Activated T-cell treated with anti-CD3 and anti-CD28 coated beads, Interleukin-2, amount 50 U/mL, for 4 hours (primary cell): ENCODE results near the gene INPP4B. TPM values are rescaled to one million over a fixed set of nuclear protein-coding genes. Genes with fewer than 3 reads are reported as not detected.

Source experiments
- ATAC-seq, 2 donors: fragments of 200-7000 bp; cut with Tn5 transposase; one replicate each; pipeline ENCODE4 v1.10.0; 2021
- DNase-seq: peaks from one replicate; pipeline ENCODE4 v3.0.0-alpha.2; 2020
- H3K27me3 Mint-ChIP-seq: one replicate; pipeline ENCODE4 v1.8.0; 2021; ENCODE audit warnings: low read depth, mixed read lengths
- H3K36me3 Mint-ChIP-seq: one replicate; pipeline ENCODE4 v1.8.0; 2022; ENCODE audit warnings: mixed read lengths; ENCODE audit not compliant: insufficient read depth
- H3K4me1 Mint-ChIP-seq: one replicate; pipeline ENCODE4 v1.8.0; 2021; ENCODE audit warnings: low read depth, mixed read lengths
- H3K4me3 Mint-ChIP-seq: one replicate; pipeline ENCODE4 v1.8.0; 2021; ENCODE audit warnings: mild to moderate bottlenecking, moderate library complexity, mixed read lengths
- H3K9me3 Mint-ChIP-seq: one replicate; pipeline ENCODE4 v1.8.0; 2021; ENCODE audit warnings: mixed read lengths
- total RNA-seq, 3 donors: library from RNA; stranded (reverse); gene quantifications; one replicate each; pipeline ENCODE4 v1.2.1, GENCODE V29; 2021

INPP4B gene
- total RNA-seq, 3 donors from 2014 or later: 93.2 to 99.0 (median 93.4) TPM

DNA sequence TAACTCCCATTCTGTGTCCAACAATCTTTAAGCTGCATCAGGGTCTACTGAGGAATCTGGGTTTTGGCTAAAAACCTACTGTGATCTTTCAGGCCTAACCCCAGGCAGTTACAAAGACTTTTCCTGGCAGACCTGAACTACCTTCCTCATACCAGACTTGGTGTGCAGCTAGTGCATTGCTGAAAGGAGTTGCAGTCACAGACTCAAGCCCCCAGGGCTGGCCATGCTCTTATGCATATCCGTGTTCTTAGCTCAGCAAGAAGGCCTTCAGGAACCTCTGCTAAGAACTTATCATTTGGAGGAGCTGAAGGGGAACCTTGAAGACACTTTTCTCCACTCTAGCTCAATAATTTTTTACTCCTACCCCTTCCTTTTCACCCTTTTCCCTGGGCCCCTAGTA, 147.5 kb downstream of the INPP4B start:
- DNase-seq (no peak), ATAC-seq (no peak)
- no peaks in the 10 kb centered on the region for H3K36me3 Mint-ChIP-seq
- no peak overlapping the region for H3K4me3 Mint-ChIP-seq
- no peaks in the 10 kb centered on the region for H3K9me3 Mint-ChIP-seq
- H3K27me3 Mint-ChIP-seq: no peaks in the 10 kb centered on the region
- peaks cover 64% of the 10 kb centered on the region for H3K4me1 Mint-ChIP-seq

DNA sequence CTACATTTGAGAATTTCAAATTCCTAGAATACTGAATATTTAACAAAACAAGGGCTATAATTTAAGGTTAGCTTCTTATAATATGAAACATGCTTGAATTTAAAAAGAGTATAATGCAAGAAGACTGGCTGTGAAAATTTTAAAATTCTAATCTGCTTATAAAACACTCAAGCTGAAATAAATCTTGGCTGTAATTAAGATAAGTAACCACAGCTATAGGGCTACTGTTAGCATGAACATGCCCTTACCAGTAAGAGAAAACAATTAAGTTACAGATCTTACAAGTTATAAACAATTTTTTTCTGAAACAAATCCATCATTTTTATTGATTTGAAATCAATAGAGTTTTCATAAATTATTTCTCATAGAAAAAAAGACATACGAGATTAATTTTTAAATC, 148.2 kb downstream of the INPP4B start:
- ATAC-seq (no peak), DNase-seq (no peak)
- Mint-ChIP-seq H3K9me3 (no peaks in the 10 kb centered on the region), H3K36me3 (no peaks in the 10 kb centered on the region), H3K27me3 (no peaks in the 10 kb centered on the region), H3K4me1 (peaks cover 63% of the 10 kb centered on the region), H3K4me3 (no peak overlapping the region)

DNA sequence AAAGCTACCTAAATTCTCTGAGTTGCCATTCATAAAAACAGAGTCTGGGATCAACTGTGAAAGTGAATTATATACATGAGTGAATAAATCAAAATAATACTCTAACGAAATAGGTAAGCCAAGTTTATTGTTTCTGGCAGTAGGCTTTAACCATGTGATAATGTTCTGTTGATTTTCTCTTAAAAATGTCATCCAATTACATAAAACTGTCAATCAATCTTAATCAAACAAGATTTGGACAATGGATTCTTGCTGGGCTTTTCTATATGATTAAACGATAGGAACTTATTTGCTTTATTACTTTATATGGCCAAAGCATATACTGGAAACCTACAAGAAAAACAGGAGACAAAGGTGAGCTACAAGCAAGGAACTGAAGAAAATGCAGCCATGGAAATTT, 148.8 kb downstream of the INPP4B start:
- DNase-seq (no peak), ATAC-seq (no peak)
- Mint-ChIP-seq H3K4me3 (peak overlapping the region; percentile 16), H3K36me3 (no peaks in the 10 kb centered on the region), H3K4me1 (peaks cover 60% of the 10 kb centered on the region), H3K9me3 (no peaks in the 10 kb centered on the region), H3K27me3 (no peaks in the 10 kb centered on the region)

DNA sequence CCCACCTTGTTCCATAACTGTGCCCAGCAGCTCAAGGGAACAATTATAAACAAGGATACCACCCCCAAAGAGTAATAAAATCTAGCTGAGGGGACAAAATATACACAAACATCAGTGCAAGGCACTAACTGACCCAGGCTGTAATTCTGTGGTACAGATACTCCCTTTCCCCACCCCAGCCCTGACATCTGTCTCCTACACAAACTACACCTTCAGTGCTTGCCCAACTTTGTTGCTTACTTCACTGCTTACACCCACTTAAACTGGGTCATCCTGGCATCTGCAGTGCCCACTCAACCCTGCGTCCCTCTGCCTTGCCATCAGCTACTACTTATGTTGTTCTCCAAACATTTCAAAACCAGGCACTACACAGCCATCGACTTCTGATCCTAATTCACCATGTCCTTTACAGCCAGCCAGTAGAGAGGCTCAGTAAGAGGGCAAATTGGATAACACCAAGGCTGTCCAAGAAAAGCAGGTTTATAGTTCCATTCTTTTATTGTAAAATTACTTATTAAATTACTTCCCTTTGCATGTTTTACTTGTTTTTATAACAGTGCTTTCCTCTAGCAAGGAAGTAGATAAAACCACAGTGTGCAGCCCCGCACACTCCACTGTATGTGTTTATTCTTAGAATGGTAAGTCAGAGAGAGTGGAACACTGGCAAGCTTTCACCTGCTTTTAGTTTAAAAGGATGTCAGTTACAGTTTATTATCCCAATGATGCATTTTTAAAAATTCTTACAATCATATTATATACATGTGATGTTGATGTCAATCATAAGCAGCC, 149.6 kb downstream of the INPP4B start:
- Mint-ChIP-seq H3K9me3 (peaks cover 2% of the 10 kb centered on the region), H3K4me3 (peak overlapping the region; percentile 22), H3K27me3 (no peaks in the 10 kb centered on the region), H3K36me3 (no peaks in the 10 kb centered on the region), H3K4me1 (peaks cover 56% of the 10 kb centered on the region)
- DNase-seq: no peak
- peak; percentile 39 to 45 for ATAC-seq

DNA sequence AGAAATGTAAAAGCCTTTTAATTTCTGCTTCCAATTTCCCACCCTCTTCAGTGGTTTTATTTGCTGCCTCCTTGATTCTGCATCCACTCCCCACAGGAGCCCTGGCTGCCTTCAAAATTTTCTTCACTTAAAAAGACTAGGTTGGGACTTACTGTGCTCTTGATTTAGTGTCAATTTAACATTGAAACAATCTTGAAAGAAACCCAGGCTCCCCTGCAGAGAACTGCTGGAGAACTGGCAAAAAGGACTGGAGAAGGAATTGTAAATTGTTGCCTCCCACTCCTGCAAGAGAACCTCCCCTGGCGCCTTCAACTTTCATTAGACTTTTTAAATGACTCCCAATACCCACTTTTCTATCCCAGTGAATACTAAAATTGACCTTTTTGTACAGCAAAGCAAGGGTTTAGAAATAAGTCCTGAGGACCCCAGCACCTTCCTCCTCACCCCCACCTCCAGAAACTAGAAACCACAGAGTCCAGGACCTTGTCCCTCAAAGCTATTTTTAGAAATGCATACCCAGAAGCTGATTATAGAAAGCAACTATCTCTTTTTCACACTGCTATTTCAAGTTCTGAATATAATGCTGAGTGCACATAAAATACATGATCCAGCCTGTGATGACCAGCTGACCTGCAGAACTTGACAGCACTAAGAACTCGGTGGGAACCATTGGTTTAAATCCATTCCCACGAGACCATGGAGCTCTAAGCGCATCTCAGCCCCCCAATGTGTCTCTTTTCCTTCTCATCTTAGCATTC, 155.5 kb downstream of the INPP4B start:
- Mint-ChIP-seq H3K4me1 (peaks cover 17% of the 10 kb centered on the region), H3K4me3 (no peak overlapping the region), H3K9me3 (peaks cover 10% of the 10 kb centered on the region), H3K27me3 (no peaks in the 10 kb centered on the region), H3K36me3 (peaks cover 1% of the 10 kb centered on the region)
- ATAC-seq (no peak), DNase-seq (no peak)

DNA sequence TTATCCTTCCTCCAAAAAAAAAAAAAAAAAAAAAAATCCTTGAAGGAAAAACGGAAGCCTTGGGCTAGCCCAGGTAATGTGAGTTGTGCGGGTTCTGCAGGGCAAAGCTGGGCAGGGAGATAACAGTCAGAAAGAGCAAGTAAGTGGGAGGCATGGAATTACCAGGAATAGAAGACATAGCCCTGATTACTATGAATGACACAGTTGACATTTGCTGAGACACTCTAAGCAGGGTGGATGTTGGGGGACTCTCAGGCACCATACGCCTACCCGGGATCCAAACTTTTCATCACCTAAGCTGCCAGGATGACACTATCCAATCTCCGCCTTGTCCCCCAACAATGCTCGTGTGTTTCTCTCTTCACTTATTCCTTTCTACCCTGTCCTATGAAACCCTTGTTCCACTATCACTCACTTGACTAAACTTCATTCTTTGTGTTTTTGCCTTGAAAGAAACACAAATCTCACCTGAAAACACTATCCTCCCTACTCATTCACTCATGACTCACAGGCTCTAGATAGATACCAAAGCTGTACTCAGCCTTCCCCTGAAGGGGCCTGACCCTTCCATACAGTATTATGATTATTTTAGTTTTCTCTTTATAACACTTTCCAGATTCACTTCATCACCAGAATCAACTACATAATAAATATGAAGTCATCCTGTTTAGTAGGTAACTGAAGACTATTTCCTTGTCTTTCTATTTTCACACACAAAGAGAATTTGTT, 158.4 kb downstream of the INPP4B start:
- DNase-seq (no peak), ATAC-seq (peak; percentile 77 to 78)
- Mint-ChIP-seq H3K27me3 (no peaks in the 10 kb centered on the region), H3K4me1 (peaks cover 13% of the 10 kb centered on the region), H3K9me3 (peaks cover 13% of the 10 kb centered on the region), H3K36me3 (peaks cover 1% of the 10 kb centered on the region), H3K4me3 (no peak overlapping the region)

DNA sequence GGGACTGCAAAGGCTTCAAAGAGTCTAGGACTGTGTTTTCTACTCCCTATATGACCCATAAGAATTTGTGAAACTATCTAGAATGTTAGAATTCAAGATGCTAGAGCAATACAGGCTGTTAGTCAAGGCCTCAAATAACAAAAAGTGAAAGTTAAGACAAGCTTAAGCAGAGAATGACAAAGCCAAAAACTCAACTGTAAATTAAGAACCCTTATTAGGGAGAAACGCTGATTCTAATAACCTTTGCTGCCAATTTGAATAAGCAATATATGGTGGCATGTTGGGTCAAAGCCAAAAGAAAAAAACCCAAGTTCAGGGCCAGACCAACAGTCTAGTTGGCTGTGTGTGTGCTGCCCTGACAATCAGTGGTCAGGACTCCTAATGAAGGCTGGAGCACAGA, 160.0 kb downstream of the INPP4B start:
- Mint-ChIP-seq H3K36me3 (peaks cover 1% of the 10 kb centered on the region), H3K9me3 (peaks cover 12% of the 10 kb centered on the region), H3K27me3 (no peaks in the 10 kb centered on the region), H3K4me1 (peaks cover 13% of the 10 kb centered on the region), H3K4me3 (no peak overlapping the region)
- no peak for DNase-seq
- ATAC-seq: no peak

DNA sequence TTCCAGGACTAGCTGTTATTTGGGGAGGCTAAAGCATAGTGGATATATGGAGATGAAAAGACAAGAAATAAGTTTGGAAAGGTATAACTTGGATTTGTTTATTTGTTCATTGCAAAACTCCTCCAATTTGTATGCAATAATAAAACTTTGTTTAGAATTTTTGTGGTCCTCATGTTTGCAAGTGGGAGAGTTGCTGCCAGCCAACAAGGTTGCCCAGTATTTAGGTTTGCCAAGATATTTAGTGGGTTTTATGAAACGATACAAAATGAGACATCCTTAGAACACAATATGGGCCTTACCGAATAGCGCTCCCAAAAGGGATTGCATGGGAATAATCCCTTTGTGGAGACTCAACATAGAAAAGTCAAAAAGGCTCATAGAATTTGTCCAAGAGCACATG, 162.1 kb downstream of the INPP4B start:
- peaks cover 13% of the 10 kb centered on the region for H3K4me1 Mint-ChIP-seq
- H3K4me3 Mint-ChIP-seq: no peak overlapping the region
- no peaks in the 10 kb centered on the region for H3K36me3 Mint-ChIP-seq
- DNase-seq (no peak), ATAC-seq (no peak)
- H3K9me3 Mint-ChIP-seq: peaks cover 8% of the 10 kb centered on the region
- no peaks in the 10 kb centered on the region for H3K27me3 Mint-ChIP-seq

DNA sequence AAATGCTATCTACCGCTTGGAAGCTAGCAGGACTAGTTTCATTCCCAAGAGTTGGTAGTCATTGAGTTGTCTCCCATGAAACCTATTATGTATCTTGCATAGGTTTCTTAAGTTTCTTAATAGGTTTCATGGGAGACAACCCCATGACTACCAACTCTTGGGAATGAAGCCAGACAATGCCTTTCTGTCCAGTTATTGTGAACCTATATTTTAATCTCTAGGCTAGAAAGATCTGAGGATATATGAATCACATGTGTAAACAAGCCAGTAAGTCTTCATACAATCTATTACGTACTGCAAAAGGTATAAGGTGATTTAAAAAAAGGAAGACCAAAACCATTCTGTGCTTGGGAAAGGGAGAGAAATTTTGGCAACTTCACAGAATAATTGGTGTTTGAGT, 162.6 kb downstream of the INPP4B start:
- H3K4me1 Mint-ChIP-seq: peaks cover 11% of the 10 kb centered on the region
- ATAC-seq (no peak), DNase-seq (no peak)
- no peaks in the 10 kb centered on the region for H3K36me3 Mint-ChIP-seq
- peaks cover 8% of the 10 kb centered on the region for H3K9me3 Mint-ChIP-seq
- no peaks in the 10 kb centered on the region for H3K27me3 Mint-ChIP-seq
- H3K4me3 Mint-ChIP-seq: no peak overlapping the region

DNA sequence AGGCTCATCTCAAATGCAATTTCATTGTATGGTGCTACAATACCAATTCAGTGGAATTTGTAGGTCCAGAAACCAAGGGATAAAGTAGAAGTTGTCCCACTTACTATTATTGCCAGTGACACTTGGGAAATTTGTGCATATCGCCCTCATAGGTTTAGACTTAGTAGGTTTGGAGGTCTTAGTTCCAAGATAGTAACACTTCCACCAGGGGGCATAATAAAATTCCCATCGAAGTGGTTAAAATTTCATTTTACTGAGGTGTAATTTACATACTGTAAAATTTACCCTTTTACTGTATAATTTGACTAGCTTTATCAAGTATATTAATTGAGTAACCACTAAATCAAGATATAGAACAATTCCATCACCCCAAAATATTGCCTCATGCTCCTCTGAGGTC, 174.6 kb downstream of the INPP4B start:
- DNase-seq (no peak), ATAC-seq (no peak)
- H3K4me3 Mint-ChIP-seq: no peak overlapping the region
- H3K9me3 Mint-ChIP-seq: peaks cover 70% of the 10 kb centered on the region
- H3K36me3 Mint-ChIP-seq: peaks cover 27% of the 10 kb centered on the region
- peaks cover 8% of the 10 kb centered on the region for H3K4me1 Mint-ChIP-seq
- no peaks in the 10 kb centered on the region for H3K27me3 Mint-ChIP-seq

DNA sequence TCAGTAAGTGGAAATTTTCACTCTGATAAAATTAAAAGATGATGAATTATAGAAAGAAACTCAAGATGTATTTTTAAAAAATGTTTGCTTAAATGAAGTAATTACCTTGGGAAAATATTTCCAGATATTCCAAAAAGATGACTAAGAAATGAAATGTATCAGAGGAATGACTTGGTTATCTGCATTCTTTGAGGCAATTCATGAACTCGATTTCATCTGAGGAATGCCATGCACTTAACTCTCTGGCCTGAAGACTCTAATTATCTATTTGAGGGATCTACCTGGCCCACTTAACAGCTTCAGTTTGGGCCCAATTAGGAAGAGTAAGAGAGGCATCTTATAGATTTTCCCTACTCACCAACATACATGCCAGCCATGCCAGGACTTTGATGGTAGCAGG, 182.3 kb downstream of the INPP4B start:
- Mint-ChIP-seq H3K27me3 (no peaks in the 10 kb centered on the region), H3K36me3 (peaks cover 22% of the 10 kb centered on the region), H3K4me1 (no peaks in the 10 kb centered on the region), H3K4me3 (no peak overlapping the region), H3K9me3 (peaks cover 35% of the 10 kb centered on the region)
- DNase-seq (no peak), ATAC-seq (no peak)

DNA sequence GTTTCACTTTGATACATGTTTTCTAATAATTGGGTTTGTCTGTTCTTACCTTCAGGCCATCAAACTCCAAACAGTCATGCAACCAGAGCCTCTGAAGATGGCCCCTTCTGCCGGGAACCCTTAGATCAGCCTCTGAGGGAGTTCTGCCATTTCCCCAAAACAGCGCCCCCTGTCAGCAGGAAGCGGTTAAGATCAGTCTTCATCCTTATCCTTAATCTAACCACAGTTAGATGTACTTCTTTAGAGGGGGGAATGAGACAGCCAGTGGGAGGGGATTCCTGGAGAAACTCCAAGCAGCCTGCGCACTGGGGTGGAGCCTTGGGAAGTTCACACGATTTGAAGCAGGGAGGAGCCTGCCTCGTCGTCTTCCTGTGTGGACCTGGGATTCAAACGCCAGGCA, 185.4 kb downstream of the INPP4B start:
- DNase-seq: no peak
- peaks cover 31% of the 10 kb centered on the region for H3K9me3 Mint-ChIP-seq
- no peaks in the 10 kb centered on the region for H3K27me3 Mint-ChIP-seq
- no peak overlapping the region for H3K4me3 Mint-ChIP-seq
- H3K4me1 Mint-ChIP-seq: no peaks in the 10 kb centered on the region
- peaks cover 24% of the 10 kb centered on the region for H3K36me3 Mint-ChIP-seq
- no peak for ATAC-seq

DNA sequence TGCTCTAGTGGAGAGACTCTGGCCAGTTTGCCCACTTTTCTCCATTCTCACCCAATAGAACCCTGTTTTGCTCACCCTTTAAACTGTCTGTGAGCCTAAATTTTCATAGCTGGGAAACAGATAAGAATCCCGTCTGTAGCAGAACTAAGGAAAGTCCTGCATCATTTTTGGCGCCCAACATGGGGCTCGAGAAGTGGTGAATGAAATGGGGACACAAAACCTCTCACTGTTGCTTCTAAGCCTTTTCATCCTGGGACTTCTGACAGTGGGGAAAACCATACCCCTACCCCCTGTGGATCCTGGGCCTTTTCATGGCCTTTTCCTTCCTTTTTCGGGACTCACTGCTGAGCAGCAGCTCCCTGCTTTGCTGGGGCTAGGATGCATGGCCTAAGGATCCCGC, 189.9 kb downstream of the INPP4B start:
- H3K36me3 Mint-ChIP-seq: peaks cover 29% of the 10 kb centered on the region

DNA sequence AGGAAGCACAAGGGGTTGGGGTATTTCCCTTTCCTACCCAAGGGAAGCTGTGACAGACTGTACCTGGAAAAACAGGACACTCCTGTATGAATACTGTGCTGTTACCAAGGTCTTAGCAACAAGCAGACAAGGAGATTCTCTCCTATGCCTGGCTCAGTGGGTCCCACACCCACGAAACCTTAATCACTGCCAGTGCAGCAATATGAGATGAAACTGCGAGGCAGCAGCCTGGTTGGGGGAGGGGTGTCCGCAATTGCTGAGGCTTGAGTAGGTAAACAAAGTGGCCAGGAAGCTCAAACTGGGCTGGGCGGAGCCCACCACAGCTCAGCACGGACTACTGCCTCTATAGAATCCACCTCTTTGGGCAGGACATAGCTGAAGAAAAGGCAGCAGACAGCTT, 197.7 kb downstream of the INPP4B start:
- no peak for DNase-seq
- no peak for ATAC-seq
- H3K27me3 Mint-ChIP-seq: no peaks in the 10 kb centered on the region
- peaks cover 12% of the 10 kb centered on the region for H3K4me1 Mint-ChIP-seq
- peaks cover 41% of the 10 kb centered on the region for H3K9me3 Mint-ChIP-seq
- no peak overlapping the region for H3K4me3 Mint-ChIP-seq
- H3K36me3 Mint-ChIP-seq: peaks cover 26% of the 10 kb centered on the region

More for the DNA sequence above, 189.9 kb downstream of the INPP4B start:
- ATAC-seq: no peak
- no peak for DNase-seq
- Mint-ChIP-seq H3K9me3 (peaks cover 49% of the 10 kb centered on the region), H3K27me3 (no peaks in the 10 kb centered on the region), H3K4me3 (no peak overlapping the region), H3K4me1 (no peaks in the 10 kb centered on the region)
